ENCODE measurements around the gene DGKI. TPM values are rescaled to one million over a fixed set of nuclear protein-coding genes. Genes with fewer than 3 reads are reported as not detected.

DGKI gene
- polyA plus RNA-seq, 2 of the 4 experiments (the other 2 are of a cell fraction): 0.05 to 0.08 TPM

GRCh38 chr7:137396051-137396450 lies 450.7 kb downstream of the DGKI start:
- ChIA-PET CTCF (no interaction called here), POLR2A (no interaction called here)
- H3K4me3 ChIP-seq: no peak overlapping the region
- no peak overlapping the region for H3K27ac ChIP-seq
- ATAC-seq (no peak), DNase-seq (ENCODE audit: low read depth in 1 of 2, low spot score in 1 of 2) (no peak), FAIRE-seq (no peak)
- H3K9me3 ChIP-seq: no peaks in the 10 kb centered on the region
- 0% methylated on average over 3 of the region's 4 CpGs for WGBS (ENCODE audit: missing lambda C conversion rate)
- H3K4me1 ChIP-seq: no peaks in the 10 kb centered on the region
- H3K4me2 ChIP-seq: no peak overlapping the region
- no peak for TF ChIP-seq MAX (IDR thresholded peaks at IDR 0.05)
- no peak for TF ChIP-seq JUN (IDR thresholded peaks at IDR 0.05)
- no peak for TF ChIP-seq CTCF (IDR thresholded peaks at IDR 0.05)
- TF ChIP-seq RAD21 (conservative IDR thresholded peaks at IDR 0.05 in 1 of 2, IDR thresholded peaks at IDR 0.05 in 1 of 2): no peak
- no peak for TF ChIP-seq FOXS1 (CRISPR knock-in tag; IDR thresholded peaks at IDR 0.05)
- no peak for TF ChIP-seq CBX8 (IDR thresholded peaks at IDR 0.05)
- no peak for TF ChIP-seq RFX5 (IDR thresholded peaks at IDR 0.05)

DNA sequence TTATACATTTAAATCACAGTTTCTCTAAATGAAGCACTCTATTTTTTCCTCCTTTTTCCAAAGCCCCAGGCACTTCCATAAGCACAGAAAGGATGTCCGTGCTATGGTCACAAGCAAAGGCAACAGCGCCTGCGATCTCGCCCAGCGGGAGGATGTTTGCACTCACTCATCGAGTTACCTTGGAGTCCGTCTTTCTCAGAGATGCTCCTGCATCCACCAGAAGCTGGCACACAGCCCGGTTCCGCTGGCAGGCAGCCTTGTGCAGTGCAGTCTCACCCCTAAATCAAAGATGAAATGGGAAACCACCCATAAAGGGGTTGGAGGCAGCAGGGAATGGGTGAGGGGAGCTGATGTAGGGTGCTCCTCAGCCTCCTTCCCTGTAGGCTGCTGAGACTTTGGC lies 451.4 kb downstream of the DGKI start:
- Histone ChIP-seq H3K9me3 (no peaks in the 10 kb centered on the region), H3K27ac (no peak overlapping the region), H3K4me2 (no peak overlapping the region), H3K4me3 (no peak overlapping the region), H3K4me1 (no peaks in the 10 kb centered on the region)
- WGBS (ENCODE audit: missing lambda C conversion rate): 54% methylated on average over 9 of the region's 9 CpGs
- FAIRE-seq (no peak), DNase-seq (ENCODE audit: low read depth in 1 of 2, low spot score in 1 of 2) (no peak), ATAC-seq (no peak)
- no peak for TF ChIP-seq FOXS1 (CRISPR knock-in tag; IDR thresholded peaks at IDR 0.05)
- no peak for TF ChIP-seq SREBF2 (IDR thresholded peaks at IDR 0.05)
- TF ChIP-seq, protein P1, sequence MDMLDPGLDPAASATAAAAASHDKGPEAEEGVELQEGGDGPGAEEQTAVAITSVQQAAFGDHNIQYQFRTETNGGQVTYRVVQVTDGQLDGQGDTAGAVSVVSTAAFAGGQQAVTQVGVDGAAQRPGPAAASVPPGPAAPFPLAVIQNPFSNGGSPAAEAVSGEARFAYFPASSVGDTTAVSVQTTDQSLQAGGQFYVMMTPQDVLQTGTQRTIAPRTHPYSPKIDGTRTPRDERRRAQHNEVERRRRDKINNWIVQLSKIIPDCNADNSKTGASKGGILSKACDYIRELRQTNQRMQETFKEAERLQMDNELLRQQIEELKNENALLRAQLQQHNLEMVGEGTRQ (IDR thresholded peaks at IDR 0.05): no peak
- no peak for TF ChIP-seq HEYL (CRISPR knock-in tag; IDR thresholded peaks at IDR 0.05)
- TF ChIP-seq RAD21 (conservative IDR thresholded peaks at IDR 0.05 in 1 of 2, IDR thresholded peaks at IDR 0.05 in 1 of 2): no peak
- no peak for TF ChIP-seq HOXB5 (CRISPR knock-in tag; IDR thresholded peaks at IDR 0.05)
- TF ChIP-seq ZSCAN20 (CRISPR knock-in tag; IDR thresholded peaks at IDR 0.05): no peak
- TF ChIP-seq MAFK (IDR thresholded peaks at IDR 0.05; ENCODE audit: partially characterized antibody): no peak
- no peak for TF ChIP-seq POLR2AphosphoS2 (conservative IDR thresholded peaks at IDR 0.05; ENCODE audit: low read length)
- TF ChIP-seq, protein P2, sequence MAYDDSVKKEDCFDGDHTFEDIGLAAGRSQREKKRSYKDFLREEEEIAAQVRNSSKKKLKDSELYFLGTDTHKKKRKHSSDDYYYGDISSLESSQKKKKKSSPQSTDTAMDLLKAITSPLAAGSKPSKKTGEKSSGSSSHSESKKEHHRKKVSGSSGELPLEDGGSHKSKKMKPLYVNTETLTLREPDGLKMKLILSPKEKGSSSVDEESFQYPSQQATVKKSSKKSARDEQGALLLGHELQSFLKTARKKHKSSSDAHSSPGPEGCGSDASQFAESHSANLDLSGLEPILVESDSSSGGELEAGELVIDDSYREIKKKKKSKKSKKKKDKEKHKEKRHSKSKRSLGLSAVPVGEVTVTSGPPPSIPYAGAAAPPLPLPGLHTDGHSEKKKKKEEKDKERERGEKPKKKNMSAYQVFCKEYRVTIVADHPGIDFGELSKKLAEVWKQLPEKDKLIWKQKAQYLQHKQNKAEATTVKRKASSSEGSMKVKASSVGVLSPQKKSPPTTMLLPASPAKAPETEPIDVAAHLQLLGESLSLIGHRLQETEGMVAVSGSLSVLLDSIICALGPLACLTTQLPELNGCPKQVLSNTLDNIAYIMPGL (CRISPR knock-in tag; IDR thresholded peaks at IDR 0.05; ENCODE audit: borderline replicate concordance): no peak
- no peak for TF ChIP-seq EP300 (IDR thresholded peaks at IDR 0.05)
- no peak for TF ChIP-seq SMC3 (IDR thresholded peaks at IDR 0.05)
- TF ChIP-seq, protein P3, sequence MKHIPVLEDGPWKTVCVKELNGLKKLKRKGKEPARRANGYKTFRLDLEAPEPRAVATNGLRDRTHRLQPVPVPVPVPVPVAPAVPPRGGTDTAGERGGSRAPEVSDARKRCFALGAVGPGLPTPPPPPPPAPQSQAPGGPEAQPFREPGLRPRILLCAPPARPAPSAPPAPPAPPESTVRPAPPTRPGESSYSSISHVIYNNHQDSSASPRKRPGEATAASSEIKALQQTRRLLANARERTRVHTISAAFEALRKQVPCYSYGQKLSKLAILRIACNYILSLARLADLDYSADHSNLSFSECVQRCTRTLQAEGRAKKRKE (CRISPR knock-in tag; IDR thresholded peaks at IDR 0.05; ENCODE audit: low read depth): no peak
- TF ChIP-seq MYC (IDR thresholded peaks at IDR 0.05; ENCODE audit: borderline replicate concordance, low read length): no peak
- no peak for TF ChIP-seq TFCP2L1 (CRISPR knock-in tag; IDR thresholded peaks at IDR 0.05)
- TF ChIP-seq GATA3 (IDR thresholded peaks at IDR 0.05; ENCODE audit: borderline replicate concordance): no peak
- TF ChIP-seq JUN (IDR thresholded peaks at IDR 0.05): no peak
- TF ChIP-seq ESRRA (IDR thresholded peaks at IDR 0.05; ENCODE audit: borderline replicate concordance, low read length): no peak
- CTCF ChIA-PET: no interaction called here
- POLR2A ChIA-PET: no interaction called here
